ENCODE data around the gene YPEL1. TPM values are rescaled to one million over a fixed set of nuclear protein-coding genes. Genes with fewer than 3 reads are reported as not detected.
"Not testable (repeated sequence)": the region's sequence is repeated elsewhere in the genome, so short reads cannot be mapped to it uniquely, and the experiment has no call there.

Gene YPEL1
- total RNA-seq, 1 experiment from 2014 or later = 3.1 TPM

DNA sequence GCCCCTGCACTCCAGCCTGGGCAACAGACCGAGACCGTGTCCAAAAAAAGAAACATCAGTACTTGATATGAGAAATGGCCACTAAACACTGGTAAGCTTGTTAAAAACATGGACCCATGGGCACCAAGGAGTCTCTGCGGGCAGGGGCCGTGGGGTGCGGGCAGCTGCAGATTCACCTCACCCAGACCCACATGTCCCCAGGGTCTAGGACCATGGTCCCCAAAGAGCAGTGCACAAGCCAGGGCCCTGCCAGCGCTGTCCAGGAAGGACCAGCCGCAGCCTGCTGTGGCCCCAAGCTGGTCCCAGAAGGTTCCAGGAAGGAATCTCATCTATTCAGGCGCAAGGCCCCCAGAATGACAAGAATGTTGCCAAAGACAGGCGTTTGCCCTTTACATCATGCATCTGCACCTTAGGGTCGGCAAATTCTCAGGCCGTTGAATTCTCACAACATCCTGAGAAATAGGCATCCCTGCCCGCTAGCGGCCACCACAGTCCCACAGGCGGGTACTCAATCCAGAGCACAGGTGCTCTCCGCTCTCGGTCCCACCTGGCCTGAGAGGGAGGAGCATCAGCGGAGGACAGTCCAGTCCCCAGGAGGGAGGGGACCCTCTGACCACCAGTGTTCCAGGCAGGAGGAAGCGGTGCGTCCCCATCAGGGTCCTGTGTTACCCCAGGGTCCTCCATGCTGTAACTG lies 9.5 kb downstream of the YPEL1 start (continued):
- TF ChIP-seq, protein P1, sequence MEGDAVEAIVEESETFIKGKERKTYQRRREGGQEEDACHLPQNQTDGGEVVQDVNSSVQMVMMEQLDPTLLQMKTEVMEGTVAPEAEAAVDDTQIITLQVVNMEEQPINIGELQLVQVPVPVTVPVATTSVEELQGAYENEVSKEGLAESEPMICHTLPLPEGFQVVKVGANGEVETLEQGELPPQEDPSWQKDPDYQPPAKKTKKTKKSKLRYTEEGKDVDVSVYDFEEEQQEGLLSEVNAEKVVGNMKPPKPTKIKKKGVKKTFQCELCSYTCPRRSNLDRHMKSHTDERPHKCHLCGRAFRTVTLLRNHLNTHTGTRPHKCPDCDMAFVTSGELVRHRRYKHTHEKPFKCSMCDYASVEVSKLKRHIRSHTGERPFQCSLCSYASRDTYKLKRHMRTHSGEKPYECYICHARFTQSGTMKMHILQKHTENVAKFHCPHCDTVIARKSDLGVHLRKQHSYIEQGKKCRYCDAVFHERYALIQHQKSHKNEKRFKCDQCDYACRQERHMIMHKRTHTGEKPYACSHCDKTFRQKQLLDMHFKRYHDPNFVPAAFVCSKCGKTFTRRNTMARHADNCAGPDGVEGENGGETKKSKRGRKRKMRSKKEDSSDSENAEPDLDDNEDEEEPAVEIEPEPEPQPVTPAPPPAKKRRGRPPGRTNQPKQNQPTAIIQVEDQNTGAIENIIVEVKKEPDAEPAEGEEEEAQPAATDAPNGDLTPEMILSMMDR (IDR thresholded peaks at IDR 0.05 in 2 of 3, conservative IDR thresholded peaks at IDR 0.05 in 1 of 3; ENCODE audit: borderline replicate concordance in 1 of 3, insufficient read depth in 1 of 3, low read depth in 2 of 3, low read length in 2 of 3) = no peak

- H3K27ac ChIP-seq (ENCODE audit: low read depth, low read length); ATAC-seq; intact Hi-C loops (cut with micrococcal nuclease); H3K9ac ChIP-seq (ENCODE audit: low read length); DNase-seq (ENCODE audit: low read depth, low spot score); H3K9me3 ChIP-seq (ENCODE audit: control insufficient read depth in 1 of 2, insufficient read depth in 1 of 2, low read depth in 1 of 2, low read length in 2 of 2); H3K4me2 ChIP-seq (ENCODE audit: low read length); H3K36me3 ChIP-seq (ENCODE audit: control insufficient read depth in 1 of 2, insufficient read depth in 2 of 2, low read length in 2 of 2); H4K20me1 ChIP-seq (ENCODE audit: insufficient read depth); H3K4me1 ChIP-seq (ENCODE audit: control insufficient read depth in 1 of 2, insufficient read depth in 2 of 2, low read length in 2 of 2); H3K9me2 ChIP-seq (ENCODE audit: insufficient read depth); H3K79me2 ChIP-seq (ENCODE audit: insufficient read depth, low read length); H2AFZ ChIP-seq (ENCODE audit: low read depth, low read length, poor library complexity, severe bottlenecking); H3K4me3 ChIP-seq (replicated peaks in 1 of 2; ENCODE audit: low read depth in 1 of 2, low read length in 2 of 2); POLR2A ChIA-PET; RAD21 ChIA-PET (ENCODE audit: low non-redundant PET in 1 of 2, low total read pairs in 2 of 2, uncharacterized antibody in 2 of 2, unreplicated experiment in 2 of 2); H3K27me3 ChIP-seq (ENCODE audit: insufficient read depth, low read length); BruUV-seq (replicated peaks): not testable (repeated sequence)
- CTCF ChIA-PET = interaction anchor here (1.0 kb wide), 1 partner anchor 228 kb away, joined by 3 read pairs; the partner anchor contains the start of gene PPM1F
Measured at GRCh38 chr22:21724496-21724895, 11.1 kb downstream of the YPEL1 start.

DNA sequence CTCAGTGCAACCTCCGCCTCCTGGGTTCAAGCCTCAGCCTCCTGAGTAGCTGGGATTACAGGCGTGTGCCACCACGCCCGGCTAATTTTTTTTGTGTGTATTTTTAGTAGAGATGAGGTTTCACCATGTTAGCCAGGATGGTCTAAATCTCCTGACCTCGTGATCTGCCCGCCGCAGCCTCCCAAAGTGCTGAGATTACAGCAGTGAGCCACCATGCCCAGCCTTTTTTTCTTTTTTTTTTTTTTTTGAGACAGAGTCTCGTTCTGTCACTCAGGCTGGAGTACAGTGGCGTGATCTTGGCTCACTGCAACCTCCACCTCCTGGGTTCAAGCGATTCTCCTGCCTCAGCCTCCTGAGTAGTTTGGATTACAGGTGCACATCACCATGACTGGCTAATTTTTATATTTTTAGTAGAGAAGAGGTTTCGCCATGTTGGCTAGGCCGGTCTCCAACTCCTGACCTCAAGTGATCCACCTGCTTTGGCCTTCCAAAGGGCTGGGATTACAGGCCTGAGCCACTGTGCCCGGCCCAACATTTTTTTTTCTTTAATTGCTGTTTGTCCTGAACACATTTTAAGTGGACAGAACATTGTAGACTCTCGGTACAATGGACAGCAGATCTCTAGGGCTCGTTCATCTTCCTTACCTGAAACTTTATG lies 14.3 kb downstream of the YPEL1 start:
- H3K27ac ChIP-seq (ENCODE audit: low read depth, low read length); ATAC-seq; DNase-seq (ENCODE audit: low read depth, low spot score); H3K79me2 ChIP-seq (ENCODE audit: insufficient read depth, low read length); H3K9me3 ChIP-seq (ENCODE audit: control insufficient read depth in 1 of 2, insufficient read depth in 1 of 2, low read depth in 1 of 2, low read length in 2 of 2); H3K4me1 ChIP-seq (ENCODE audit: control insufficient read depth in 1 of 2, insufficient read depth in 2 of 2, low read length in 2 of 2); H3K4me3 ChIP-seq (replicated peaks in 1 of 2; ENCODE audit: low read depth in 1 of 2, low read length in 2 of 2); POLR2A ChIA-PET; BruUV-seq (replicated peaks); H3K9me2 ChIP-seq (ENCODE audit: insufficient read depth); H3K36me3 ChIP-seq (ENCODE audit: control insufficient read depth in 1 of 2, insufficient read depth in 2 of 2, low read length in 2 of 2); intact Hi-C loops (cut with micrococcal nuclease); H3K4me2 ChIP-seq (ENCODE audit: low read length); H3K9ac ChIP-seq (ENCODE audit: low read length); H2AFZ ChIP-seq (ENCODE audit: low read depth, low read length, poor library complexity, severe bottlenecking); H4K20me1 ChIP-seq (ENCODE audit: insufficient read depth); H3K27me3 ChIP-seq (ENCODE audit: insufficient read depth, low read length); CTCF ChIA-PET; RAD21 ChIA-PET (ENCODE audit: low non-redundant PET in 1 of 2, low total read pairs in 2 of 2, uncharacterized antibody in 2 of 2, unreplicated experiment in 2 of 2): not testable (repeated sequence)

GRCh38 chr22:21720191-21720859 lies 15.3 kb downstream of the YPEL1 start:
- CTCF ChIA-PET; DNase-seq (ENCODE audit: low read depth, low spot score); H3K27me3 ChIP-seq (ENCODE audit: insufficient read depth, low read length); H3K27ac ChIP-seq (ENCODE audit: low read depth, low read length); H3K4me2 ChIP-seq (ENCODE audit: low read length); intact Hi-C loops (cut with micrococcal nuclease); H3K4me3 ChIP-seq (replicated peaks in 1 of 2; ENCODE audit: low read depth in 1 of 2, low read length in 2 of 2); H3K9ac ChIP-seq (ENCODE audit: low read length); H3K4me1 ChIP-seq (ENCODE audit: control insufficient read depth in 1 of 2, insufficient read depth in 2 of 2, low read length in 2 of 2); H4K20me1 ChIP-seq (ENCODE audit: insufficient read depth); ATAC-seq; H2AFZ ChIP-seq (ENCODE audit: low read depth, low read length, poor library complexity, severe bottlenecking); BruUV-seq (replicated peaks); H3K9me3 ChIP-seq (ENCODE audit: control insufficient read depth in 1 of 2, insufficient read depth in 1 of 2, low read depth in 1 of 2, low read length in 2 of 2); H3K9me2 ChIP-seq (ENCODE audit: insufficient read depth); H3K79me2 ChIP-seq (ENCODE audit: insufficient read depth, low read length); POLR2A ChIA-PET; H3K36me3 ChIP-seq (ENCODE audit: control insufficient read depth in 1 of 2, insufficient read depth in 2 of 2, low read length in 2 of 2): not testable (repeated sequence)
- RAD21 ChIA-PET (ENCODE audit: low non-redundant PET in 1 of 2, low total read pairs in 2 of 2, uncharacterized antibody in 2 of 2, unreplicated experiment in 2 of 2) = interaction anchor here in 1 of 2 experiments (0.7 kb wide), 1 partner anchor 233 kb away, joined by 5 read pairs; no protein-coding TSS in a partner anchor
